SK-N-SH (cell line): ENCODE results near the gene CPB1. TPM values are rescaled to one million over a fixed set of nuclear protein-coding genes. Genes with fewer than 3 reads are reported as not detected.

ENCODE experiments used
- CTCF ChIA-PET: fragments of 300-600, 350-600 bp; formaldehyde crosslinking; extraction: SDS; loops from one replicate; lab custom pipeline; 2021; lab: Yijun Ruan, JAX
- POLR2A ChIA-PET: fragments of 350-600 bp; sonication (Branson Sonifier 250); formaldehyde crosslinking; extraction: SDS; loops from one replicate; lab custom pipeline; 2020; ENCODE audit warnings: antibody characterized with exemption, inconsistent platforms; lab: Yijun Ruan, JAX
- DNase-seq: peaks from one replicate; pipeline ENCODE4 v3.0.0; 2012
- H2AFZ ChIP-seq: fragments of 200-600 bp; sonication (generic); 2 replicates; pipeline ENCODE4 v1.8.1; 2016; ENCODE audit warnings: antibody characterized with exemption, mild to moderate bottlenecking, low read depth
- H3F3A ChIP-seq: fragments of 200-600 bp; sonication (generic); replicated peaks from 2 replicates; pipeline ENCODE3; 2016; ENCODE audit warnings: antibody characterized with exemption, mild to moderate bottlenecking; ENCODE audit not compliant: insufficient read depth
- H3K27ac ChIP-seq, 2 experiments: fragments of 200-500 bp in 1 of 2; fragments of 200-600 bp in 1 of 2; sonication (Bioruptor generic) in 1 of 2; sonication (generic), shearing (Covaris generic) in 1 of 2; 2 replicates each; pipeline versions ENCODE4 v1.5.1 to v1.6.1; 2014 to 2016; ENCODE audit warnings: low read depth in 2 of 2, inconsistent platforms in 1 of 2, low read length in 1 of 2, mild to moderate bottlenecking in 1 of 2, mixed read lengths in 1 of 2
- H3K27me3 ChIP-seq: fragments of 200-600 bp; sonication (generic), shearing (Covaris generic); 2 replicates; pipeline ENCODE4 v1.6.1; 2016; ENCODE audit warnings: mixed run types; ENCODE audit not compliant: insufficient read depth
- H3K36me3 ChIP-seq, 2 experiments: fragments of 200-500 bp in 1 of 2; fragments of 200-600 bp in 1 of 2; sonication (Bioruptor generic) in 1 of 2; sonication (generic) in 1 of 2; replicated peaks in 1 of 2; 2 replicates each; pipeline versions ENCODE3 to v1.5.1; 2014 to 2016; ENCODE audit warnings: low read length in 1 of 2, mild to moderate bottlenecking in 1 of 2; ENCODE audit not compliant: insufficient read depth in 2 of 2, control insufficient read depth in 1 of 2
- H3K4me1 ChIP-seq, 2 experiments: fragments of 200-500 bp in 1 of 2; fragments of 200-600 bp in 1 of 2; sonication (Bioruptor generic) in 1 of 2; sonication (generic), shearing (Covaris generic) in 1 of 2; 2 replicates each; pipeline versions ENCODE4 v1.5.1 to v1.6.1; 2014 to 2016; ENCODE audit warnings: low read depth in 1 of 2, low read length in 1 of 2, mixed run types in 1 of 2; ENCODE audit not compliant: insufficient read depth in 2 of 2, control insufficient read depth in 1 of 2
- H3K4me2 ChIP-seq: fragments of 200-600 bp; sonication (generic), shearing (Covaris generic); 2 replicates; pipeline ENCODE4 v1.6.1; 2017; ENCODE audit warnings: mixed run types
- H3K4me3 ChIP-seq, 2 experiments: fragments of 200-500 bp in 1 of 2; fragments of 200-600 bp in 1 of 2; sonication (Bioruptor generic) in 1 of 2; sonication (generic), shearing (Covaris generic) in 1 of 2; 2 replicates each; pipeline versions ENCODE4 v1.5.1 to v1.8.1; 2014 to 2016; ENCODE audit warnings: low read depth in 2 of 2, inconsistent platforms in 1 of 2, low read length in 1 of 2, mild to moderate bottlenecking in 1 of 2, mixed read lengths in 1 of 2, moderate library complexity in 1 of 2
- H3K79me2 ChIP-seq: fragments of 200-600 bp; sonication (generic); 2 replicates; pipeline ENCODE4 v1.8.1; 2017; ENCODE audit warnings: mild to moderate bottlenecking; ENCODE audit not compliant: insufficient read depth
- H3K9ac ChIP-seq: fragments of 200-600 bp; sonication (generic); 2 replicates; pipeline ENCODE4 v1.6.1; 2017; ENCODE audit warnings: mixed run types
- H3K9me2 ChIP-seq: fragments of 200-600 bp; sonication (generic); 2 replicates; pipeline ENCODE4 v1.6.1; 2017; ENCODE audit warnings: mixed run types
- H3K9me3 ChIP-seq: fragments of 200-600 bp; sonication (generic); 2 replicates; pipeline ENCODE4 v1.6.1; 2017; ENCODE audit warnings: mixed run types, mild to moderate bottlenecking, moderate library complexity
- H4K20me1 ChIP-seq: fragments of 200-600 bp; sonication (generic); 2 replicates; pipeline ENCODE4 v1.6.1; 2017; ENCODE audit warnings: mild to moderate bottlenecking, mixed run types; ENCODE audit not compliant: insufficient read depth
- FOXJ3 ChIP-seq: sonication (generic); formaldehyde crosslinking; IDR thresholded peaks from 2 replicates; pipeline ENCODE4 v1.5.1; 2020; ENCODE audit warnings: mild to moderate bottlenecking, missing genetic modification reagents
- FOXM1 ChIP-seq: IDR thresholded peaks from 2 replicates; pipeline ENCODE4 v1.4.0; 2012; ENCODE audit warnings: low read depth, mild to moderate bottlenecking
- NFIC ChIP-seq: IDR thresholded peaks from 2 replicates; pipeline ENCODE4 v1.4.0; 2012; ENCODE audit warnings: borderline replicate concordance
- PBX3 ChIP-seq: IDR thresholded peaks from 2 replicates; pipeline ENCODE4; 2012
- RAD21 ChIP-seq: IDR thresholded peaks from 2 replicates; pipeline ENCODE4 v1.6.1; 2012; ENCODE audit warnings: mild to moderate bottlenecking, low read length
- RFX5 ChIP-seq: IDR thresholded peaks from 2 replicates; pipeline ENCODE4 v1.6.1; 2012; ENCODE audit warnings: mild to moderate bottlenecking, improper control_type of control experiment, low read length
- SIN3A ChIP-seq: IDR thresholded peaks from 2 replicates; pipeline ENCODE4 v1.6.1; 2012; ENCODE audit warnings: low read depth, mild to moderate bottlenecking, low read length, moderate library complexity, borderline replicate concordance
- YY1 ChIP-seq: IDR thresholded peaks from 2 replicates; pipeline ENCODE4 v1.4.0; 2012; ENCODE audit warnings: low read depth, mild to moderate bottlenecking
- WGBS: methylation state at CpG from one replicate; pipeline ENCODE4 v1.1.6; 2017; ENCODE audit warnings: low lambda C conversion rate; 5-methylcytosine and 5-hydroxymethylcytosine counted together
- polyA plus RNA-seq, 3 experiments: library from polyadenylated mRNA; depleted of rRNA; stranded (reverse); fragments of >200 nt; gene quantifications; 2 replicates each; pipeline ENCODE4 v1.2.3, GENCODE V29; 2012
- TF ChIP-seq, protein P1 (sequence below): fragments of 150-350 bp; IDR thresholded peaks from 2 replicates; pipeline ENCODE4 v1.6.1; 2016; ENCODE audit warnings: mild to moderate bottlenecking, low read depth, low read length
- TF ChIP-seq, protein P2 (sequence below): IDR thresholded peaks from 2 replicates; pipeline ENCODE4 v1.6.1; 2012; ENCODE audit warnings: mild to moderate bottlenecking, low read depth, low read length, moderate library complexity

The CPB1 gene
- polyA plus RNA-seq, 1 of the 3 experiments (the other 2 are of a cell fraction) = 0.26 TPM

DNA sequence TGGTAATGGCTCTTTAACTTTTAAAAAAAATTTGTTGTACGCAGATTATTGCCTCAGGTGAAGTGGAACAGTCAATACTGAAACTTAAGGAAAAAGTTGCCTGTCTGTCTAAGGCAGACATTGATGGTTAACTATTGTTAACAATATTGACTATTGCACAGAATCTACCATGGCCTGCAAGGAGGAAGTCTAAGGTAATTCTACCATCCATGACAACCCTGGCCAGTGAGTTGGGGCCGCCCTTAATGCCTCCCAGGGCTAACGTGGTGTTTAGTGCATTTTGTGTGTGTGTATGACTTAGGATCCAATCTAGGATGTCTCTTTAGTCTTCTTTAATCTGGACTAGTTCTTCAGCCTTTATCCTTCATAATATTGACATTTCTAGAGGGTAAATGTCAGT lies 2.1 kb upstream of the CPB1 start (continued):
- TF ChIP-seq, protein P1, sequence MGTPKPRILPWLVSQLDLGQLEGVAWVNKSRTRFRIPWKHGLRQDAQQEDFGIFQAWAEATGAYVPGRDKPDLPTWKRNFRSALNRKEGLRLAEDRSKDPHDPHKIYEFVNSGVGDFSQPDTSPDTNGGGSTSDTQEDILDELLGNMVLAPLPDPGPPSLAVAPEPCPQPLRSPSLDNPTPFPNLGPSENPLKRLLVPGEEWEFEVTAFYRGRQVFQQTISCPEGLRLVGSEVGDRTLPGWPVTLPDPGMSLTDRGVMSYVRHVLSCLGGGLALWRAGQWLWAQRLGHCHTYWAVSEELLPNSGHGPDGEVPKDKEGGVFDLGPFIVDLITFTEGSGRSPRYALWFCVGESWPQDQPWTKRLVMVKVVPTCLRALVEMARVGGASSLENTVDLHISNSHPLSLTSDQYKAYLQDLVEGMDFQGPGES = no peak
- TF ChIP-seq, all 33 proteins: peak for 0

DNA sequence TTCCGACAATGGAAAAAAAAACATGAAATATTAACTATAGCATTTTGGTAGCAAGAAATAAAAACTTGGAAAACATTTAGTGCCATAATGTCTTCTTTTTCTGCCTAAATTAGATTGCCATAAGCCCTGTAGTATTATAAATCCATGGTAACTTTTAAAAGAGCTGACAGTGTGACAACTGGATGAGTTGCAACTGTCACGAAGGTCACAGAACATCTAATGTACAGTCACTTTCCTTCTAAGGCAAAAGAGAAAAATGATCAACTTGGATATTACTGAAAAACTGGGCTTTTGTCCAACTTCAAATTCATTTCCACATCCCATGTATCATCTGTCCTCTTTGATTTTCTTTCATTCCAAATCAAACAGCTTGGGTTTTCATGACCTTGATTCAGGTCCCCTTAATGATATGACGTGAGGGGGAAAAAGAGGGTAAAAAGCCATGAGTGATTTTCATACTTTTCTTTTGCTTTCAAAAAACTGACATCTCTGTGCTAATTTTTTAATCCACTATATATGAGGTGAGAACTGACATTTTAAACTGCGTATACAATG lies 602 bp downstream of the CPB1 start:
- Histone ChIP-seq H3K9ac (no peak overlapping the region), H3F3A (no peaks in the 10 kb centered on the region), H2AFZ (no peak overlapping the region), H3K9me2 (no peaks in the 10 kb centered on the region), H3K4me1 (no peaks in the 10 kb centered on the region), H3K27me3 (no peaks in the 10 kb centered on the region), H3K9me3 (no peaks in the 10 kb centered on the region), H4K20me1 (no peaks in the 10 kb centered on the region), H3K27ac (no peak overlapping the region), H3K79me2 (no peaks in the 10 kb centered on the region), H3K36me3 (no peaks in the 10 kb centered on the region), H3K4me2 (no peak overlapping the region), H3K4me3 (no peak overlapping the region)
- ChIA-PET POLR2A (no interaction called here), CTCF (interaction anchor here (0.8 kb wide), 1 partner anchor 33 kb away, joined by 3 read pairs; no protein-coding TSS in a partner anchor)
- no peak for TF ChIP-seq NFIC
- no peak for TF ChIP-seq FOXM1
- TF ChIP-seq, protein P2, sequence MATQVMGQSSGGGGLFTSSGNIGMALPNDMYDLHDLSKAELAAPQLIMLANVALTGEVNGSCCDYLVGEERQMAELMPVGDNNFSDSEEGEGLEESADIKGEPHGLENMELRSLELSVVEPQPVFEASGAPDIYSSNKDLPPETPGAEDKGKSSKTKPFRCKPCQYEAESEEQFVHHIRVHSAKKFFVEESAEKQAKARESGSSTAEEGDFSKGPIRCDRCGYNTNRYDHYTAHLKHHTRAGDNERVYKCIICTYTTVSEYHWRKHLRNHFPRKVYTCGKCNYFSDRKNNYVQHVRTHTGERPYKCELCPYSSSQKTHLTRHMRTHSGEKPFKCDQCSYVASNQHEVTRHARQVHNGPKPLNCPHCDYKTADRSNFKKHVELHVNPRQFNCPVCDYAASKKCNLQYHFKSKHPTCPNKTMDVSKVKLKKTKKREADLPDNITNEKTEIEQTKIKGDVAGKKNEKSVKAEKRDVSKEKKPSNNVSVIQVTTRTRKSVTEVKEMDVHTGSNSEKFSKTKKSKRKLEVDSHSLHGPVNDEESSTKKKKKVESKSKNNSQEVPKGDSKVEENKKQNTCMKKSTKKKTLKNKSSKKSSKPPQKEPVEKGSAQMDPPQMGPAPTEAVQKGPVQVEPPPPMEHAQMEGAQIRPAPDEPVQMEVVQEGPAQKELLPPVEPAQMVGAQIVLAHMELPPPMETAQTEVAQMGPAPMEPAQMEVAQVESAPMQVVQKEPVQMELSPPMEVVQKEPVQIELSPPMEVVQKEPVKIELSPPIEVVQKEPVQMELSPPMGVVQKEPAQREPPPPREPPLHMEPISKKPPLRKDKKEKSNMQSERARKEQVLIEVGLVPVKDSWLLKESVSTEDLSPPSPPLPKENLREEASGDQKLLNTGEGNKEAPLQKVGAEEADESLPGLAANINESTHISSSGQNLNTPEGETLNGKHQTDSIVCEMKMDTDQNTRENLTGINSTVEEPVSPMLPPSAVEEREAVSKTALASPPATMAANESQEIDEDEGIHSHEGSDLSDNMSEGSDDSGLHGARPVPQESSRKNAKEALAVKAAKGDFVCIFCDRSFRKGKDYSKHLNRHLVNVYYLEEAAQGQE = no peak
- no peak for TF ChIP-seq RFX5
- no peak for TF ChIP-seq SIN3A
- no peak for TF ChIP-seq YY1
- TF ChIP-seq RAD21 = no peak
- peak; percentile 12; the same call in 1 of the 2 replicates for TF ChIP-seq PBX3
- no peak for TF ChIP-seq FOXJ3
- WGBS = 71% methylated on average over 4 of the region's 4 CpGs
- DNase-seq = no peak
